ENCODE measurements around the gene PXDN.

- TF ChIP-seq CSDC2 (CRISPR knock-in tag; IDR thresholded peaks at IDR 0.05) (no peak), ZC3H10 (CRISPR knock-in tag; IDR thresholded peaks at IDR 0.05) (no peak), ZNF70 (CRISPR knock-in tag; IDR thresholded peaks at IDR 0.05) (no peak), PATZ1 (CRISPR knock-in tag; IDR thresholded peaks at IDR 0.05; ENCODE audit: borderline replicate concordance) (no peak), CREB5 (CRISPR knock-in tag; IDR thresholded peaks at IDR 0.05; ENCODE audit: low read depth) (no peak), PPARA (CRISPR knock-in tag; IDR thresholded peaks at IDR 0.05; ENCODE audit: borderline replicate concordance) (no peak), ZFP30 (CRISPR knock-in tag; IDR thresholded peaks at IDR 0.05) (no peak), ZNF8 (CRISPR knock-in tag; IDR thresholded peaks at IDR 0.05) (no peak), CSRNP3 (CRISPR knock-in tag; IDR thresholded peaks at IDR 0.05) (no peak), OSR1 (CRISPR knock-in tag; IDR thresholded peaks at IDR 0.05) (no peak), ISL1 (CRISPR knock-in tag; IDR thresholded peaks at IDR 0.05) (no peak)
Measured at GRCh38 chr2:1660656-1661640, 83.4 kb downstream of the PXDN start.
